ENCODE measurements around the gene ECD.

The ECD gene

GRCh38 chr10:73206385-73206784 is 38.6 kb upstream of the ECD start:
- DNase-seq (ENCODE audit: low spot score) = no peak
- no peak for TF ChIP-seq CTCF (IDR thresholded peaks at IDR 0.05; ENCODE audit: borderline replicate concordance, control extremely low read depth, extremely low read depth, insufficient read depth, missing control alignments)
- in situ Hi-C loops (cut with MboI; ENCODE audit: low sequenced_read_pairs, unreplicated experiment) = no loop called here

GRCh38 chr10:73205890-73206289 is 38.1 kb upstream of the ECD start:
- in situ Hi-C loops (cut with MboI; ENCODE audit: low sequenced_read_pairs, unreplicated experiment) = no loop called here
- no peak for DNase-seq (ENCODE audit: low spot score)

GRCh38 chr10:73205081-73205480 is 37.3 kb upstream of the ECD start:
- TF ChIP-seq CTCF (IDR thresholded peaks at IDR 0.05; ENCODE audit: borderline replicate concordance, control extremely low read depth, extremely low read depth, insufficient read depth, missing control alignments) = no peak
- in situ Hi-C loops (cut with MboI; ENCODE audit: low sequenced_read_pairs, unreplicated experiment) = no loop called here
- no peak for DNase-seq (ENCODE audit: low spot score)

More at GRCh38 chr10:73205890-73206289, 38.1 kb upstream of the ECD start:
- no peak for TF ChIP-seq CTCF (IDR thresholded peaks at IDR 0.05; ENCODE audit: borderline replicate concordance, control extremely low read depth, extremely low read depth, insufficient read depth, missing control alignments)

- TF ChIP-seq CTCF (IDR thresholded peaks at IDR 0.05; ENCODE audit: borderline replicate concordance, control extremely low read depth, extremely low read depth, insufficient read depth, missing control alignments) = no peak
- in situ Hi-C loops (cut with MboI; ENCODE audit: low sequenced_read_pairs, unreplicated experiment) = no loop called here
- no peak for DNase-seq (ENCODE audit: low spot score)
Measured at GRCh38 chr10:73190188-73190587, 22.4 kb upstream of the ECD start.

GRCh38 chr10:73186266-73186665 is 18.5 kb upstream of the ECD start:
- TF ChIP-seq CTCF (IDR thresholded peaks at IDR 0.05; ENCODE audit: borderline replicate concordance, control extremely low read depth, extremely low read depth, insufficient read depth, missing control alignments) = no peak
- no peak for DNase-seq (ENCODE audit: low spot score)
- in situ Hi-C loops (cut with MboI; ENCODE audit: low sequenced_read_pairs, unreplicated experiment) = no loop called here

- no peak for TF ChIP-seq CTCF (IDR thresholded peaks at IDR 0.05; ENCODE audit: borderline replicate concordance, control extremely low read depth, extremely low read depth, insufficient read depth, missing control alignments)
- no peak for DNase-seq (ENCODE audit: low spot score)
- in situ Hi-C loops (cut with MboI; ENCODE audit: low sequenced_read_pairs, unreplicated experiment) = no loop called here
Measured at GRCh38 chr10:73183667-73184281, 16.0 kb upstream of the ECD start.

Measured in GM13976 (cell line).